HepG2 (cell line): ENCODE data around the gene RXFP1. TPM values are rescaled to one million over a fixed set of nuclear protein-coding genes. Genes with fewer than 3 reads are reported as not detected.

Source experiments
- ATAC-seq: fragments of 200-7000 bp; cut with Tn5 transposase; 3 replicates; pipeline ENCODE4 v1.9.1; 2020; ENCODE audit warnings: mild to moderate bottlenecking, moderate library complexity
- BruUV-seq: library from RNA; stranded (reverse); fragments of 400-500 nt; replicated peaks from 2 replicates; lab custom pipeline; 2021; lab: Mats Ljungman, UMichigan
- CTCF ChIA-PET: fragments of 300-600 bp; formaldehyde crosslinking; extraction: SDS; loops from one replicate; lab custom pipeline; 2021; ENCODE audit warnings: low total read pairs, inconsistent platforms, low intra/inter-chr PET ratio; lab: Yijun Ruan, JAX
- POLR2A ChIA-PET: fragments of 350-600 bp; sonication (Branson Sonifier 250); formaldehyde crosslinking; loops from one replicate; lab custom pipeline; 2020; ENCODE audit warnings: antibody characterized with exemption, inconsistent platforms; lab: Yijun Ruan, JAX
- DNase-seq: peaks from one replicate; pipeline ENCODE4 v3.0.0-alpha.2; 2015; ENCODE audit warnings: low spot score
- FAIRE-seq: peaks from 3 replicates; lab custom pipeline; 2011; peaks lifted over from hg19 to GRCh38; lab: Jason Lieb, UNC
- H2AFZ ChIP-seq: one replicate; pipeline ENCODE4 v1.6.1; 2011; ENCODE audit warnings: low read length, inconsistent platforms
- H3K27ac ChIP-seq: fragments of 300-600 bp; 3 replicates; pipeline ENCODE4 v1.8.0; 2011; ENCODE audit warnings: mixed run types, mild to moderate bottlenecking, mixed read lengths, low read length, inconsistent platforms; ENCODE audit not compliant: insufficient read depth; ENCODE audit errors: extremely low read length
- H3K27me3 ChIP-seq, 2 experiments: fragments of 200-600 bp in 1 of 2; 2 replicates in 1 of 2; 3 replicates in 1 of 2; pipeline versions ENCODE4 v1.6.0 to v1.8.0; 2011; ENCODE audit warnings: low read length in 2 of 2, mild to moderate bottlenecking in 2 of 2, moderate library complexity in 2 of 2, inconsistent platforms in 1 of 2; ENCODE audit not compliant: insufficient read depth in 2 of 2, control insufficient read depth in 1 of 2
- H3K36me3 ChIP-seq, 2 experiments: fragments of 200-600 bp in 1 of 2; replicated peaks in 1 of 2; 2 replicates in 1 of 2; 3 replicates in 1 of 2; pipeline versions ENCODE4 v1.5.1 to v1.8.0; 2011; ENCODE audit warnings: low read length in 2 of 2, inconsistent platforms in 1 of 2; ENCODE audit not compliant: insufficient read depth in 2 of 2, control insufficient read depth in 1 of 2
- H3K4me1 ChIP-seq: 2 replicates; pipeline ENCODE4 v1.5.1; 2012; ENCODE audit warnings: low read length, inconsistent platforms; ENCODE audit not compliant: insufficient read depth
- H3K4me2 ChIP-seq: 2 replicates; pipeline ENCODE4 v1.6.0; 2011; ENCODE audit warnings: low read depth, low read length, inconsistent platforms
- H3K4me3 ChIP-seq, 3 experiments: fragments of 200-600 bp in 1 of 3; sonication (generic), shearing (Covaris generic) in 1 of 3; replicated peaks in 1 of 3; 2 replicates each; pipeline ENCODE4 v1.5.1; 2011 to 2016; ENCODE audit warnings: low read length in 3 of 3, inconsistent platforms in 2 of 3, low read depth in 2 of 3, mild to moderate bottlenecking in 2 of 3, control low read depth in 1 of 3, mixed read lengths in 1 of 3; ENCODE audit not compliant: insufficient read depth in 1 of 3
- H3K79me2 ChIP-seq: one replicate; pipeline ENCODE4 v1.6.1; 2011; ENCODE audit warnings: low read length, inconsistent platforms; ENCODE audit not compliant: insufficient read depth
- H3K9ac ChIP-seq: 2 replicates; pipeline ENCODE4 v1.6.0; 2011; ENCODE audit warnings: mild to moderate bottlenecking, low read depth, low read length, inconsistent platforms; ENCODE audit not compliant: insufficient read depth
- H3K9me3 ChIP-seq: 2 replicates; pipeline ENCODE4 v1.5.1; 2012; ENCODE audit warnings: mild to moderate bottlenecking, low read length
- H4K20me1 ChIP-seq: 2 replicates; pipeline ENCODE4 v1.6.0; 2011; ENCODE audit warnings: inconsistent platforms, mild to moderate bottlenecking, low read length, moderate library complexity; ENCODE audit not compliant: insufficient read depth
- BRCA1 ChIP-seq: sonication (generic); formaldehyde crosslinking; IDR thresholded peaks from 2 replicates; pipeline ENCODE4 v1.4.0; 2020; ENCODE audit warnings: missing genetic modification reagents
- CTCF ChIP-seq: sonication (generic); formaldehyde crosslinking; IDR thresholded peaks from 2 replicates; pipeline ENCODE4 v1.5.0; 2020; ENCODE audit warnings: mild to moderate bottlenecking, missing genetic modification reagents, moderate library complexity
- HNRNPUL1 ChIP-seq: fragments of 200-400 bp; formaldehyde crosslinking; IDR thresholded peaks from 2 replicates; pipeline ENCODE4 v1.6.1; 2017; ENCODE audit warnings: low read depth, mild to moderate bottlenecking, low read length, moderate library complexity
- PCBP2 ChIP-seq: fragments of 200-400 bp; formaldehyde crosslinking; optimal IDR thresholded peaks from 2 replicates; pipeline ENCODE3; 2018; ENCODE audit warnings: low read length, low read depth; ENCODE audit not compliant: poor library complexity, severe bottlenecking
- RNF219 ChIP-seq: sonication (generic); formaldehyde crosslinking; IDR thresholded peaks from 2 replicates; pipeline ENCODE4 v1.5.0; 2020; ENCODE audit warnings: mild to moderate bottlenecking, missing genetic modification reagents
- STAG1 ChIP-seq: sonication (generic); formaldehyde crosslinking; IDR thresholded peaks from 2 replicates; pipeline ENCODE4 v1.4.0; 2020; ENCODE audit warnings: missing genetic modification reagents
- ZBTB8A ChIP-seq: sonication (generic); formaldehyde crosslinking; IDR thresholded peaks from 2 replicates; pipeline ENCODE4 v1.4.0; 2020; ENCODE audit warnings: mild to moderate bottlenecking, low read depth, missing genetic modification reagents, borderline replicate concordance
- ZNF34 ChIP-seq: sonication (generic); formaldehyde crosslinking; IDR thresholded peaks from 2 replicates; pipeline ENCODE4 v1.4.0; 2020; ENCODE audit warnings: mild to moderate bottlenecking, missing genetic modification reagents, borderline replicate concordance
- ZNF569 ChIP-seq: sonication (generic); formaldehyde crosslinking; IDR thresholded peaks from 2 replicates; pipeline ENCODE4 v1.5.0; 2020; ENCODE audit warnings: mild to moderate bottlenecking, missing genetic modification reagents, moderate library complexity, borderline replicate concordance
- ZNF644 ChIP-seq: IDR thresholded peaks from 2 replicates; pipeline ENCODE4 v1.6.1; 2016; ENCODE audit warnings: low read depth
- ZNF674 ChIP-seq: sonication (generic); formaldehyde crosslinking; IDR thresholded peaks from 2 replicates; pipeline ENCODE4 v1.5.0; 2020; ENCODE audit warnings: low read depth, mild to moderate bottlenecking, missing genetic modification reagents
- WGBS: methylation state at CpG from one replicate; pipeline ENCODE4 v1.1.6; 2017; ENCODE audit warnings: low lambda C conversion rate; 5-methylcytosine and 5-hydroxymethylcytosine counted together
- in situ Hi-C: cut with HindIII; loops from 2 replicates; pipeline ENCODE4 v1.10.0; 2017; ENCODE audit warnings: low pct_unique_long_range_greater_than_20kb; ENCODE audit not compliant: extremely low pct_ligation_motif_present
- intact Hi-C: fragments of 100-400 bp; cut with micrococcal nuclease; formaldehyde crosslinking; loops from one replicate; pipeline ENCODE4 v1.10.0; 2022; ENCODE audit not compliant: unreplicated experiment
- polyA plus RNA-seq, 8 experiments: library from polyadenylated mRNA; depleted of rRNA in 3 of 8; stranded (reverse) in 7 of 8; unstranded in 1 of 8; fragments of >200 nt; fragmentation: Illumina TruSeq in 4 of 8; extraction: Trizol in 4 of 8; gene quantifications; 2 replicates each; pipeline versions ENCODE4 v1.2.1 to v1.2.3, GENCODE V29; 2011 to 2016; ENCODE audit warnings: low read depth in 4 of 8, missing spikeins in 1 of 8, mixed read lengths in 1 of 8; ENCODE audit not compliant: insufficient read depth in 1 of 8
- total RNA-seq, 5 experiments: library from RNA; depleted of rRNA; stranded (reverse); fragments of >200 nt; fragmentation: Illumina TruSeq; extraction: Trizol; gene quantifications; 2 replicates each; pipeline ENCODE4 v1.2.3, GENCODE V29; 2016; ENCODE audit warnings: low read depth in 1 of 5
- TF ChIP-seq, protein P1 (sequence below), 2 experiments: sonication (generic) in 1 of 2; formaldehyde crosslinking in 1 of 2; IDR thresholded peaks; 2 replicates each; pipeline versions ENCODE4 v1.4.0 to v1.6.1; 2018 to 2020; ENCODE audit warnings: missing genetic modification reagents in 2 of 2, borderline replicate concordance in 1 of 2, low read depth in 1 of 2, mild to moderate bottlenecking in 1 of 2, missing biosample characterization in 1 of 2

Gene RXFP1
- total and polyA plus RNA-seq, 2 of the 13 experiments (the other 11 are each of a cell fraction or from before 2014, with no cell fraction given), result not detected

GRCh38 chr4:158572608-158573007 is 50.9 kb downstream of the RXFP1 start (continued):
- TF ChIP-seq, protein P1, sequence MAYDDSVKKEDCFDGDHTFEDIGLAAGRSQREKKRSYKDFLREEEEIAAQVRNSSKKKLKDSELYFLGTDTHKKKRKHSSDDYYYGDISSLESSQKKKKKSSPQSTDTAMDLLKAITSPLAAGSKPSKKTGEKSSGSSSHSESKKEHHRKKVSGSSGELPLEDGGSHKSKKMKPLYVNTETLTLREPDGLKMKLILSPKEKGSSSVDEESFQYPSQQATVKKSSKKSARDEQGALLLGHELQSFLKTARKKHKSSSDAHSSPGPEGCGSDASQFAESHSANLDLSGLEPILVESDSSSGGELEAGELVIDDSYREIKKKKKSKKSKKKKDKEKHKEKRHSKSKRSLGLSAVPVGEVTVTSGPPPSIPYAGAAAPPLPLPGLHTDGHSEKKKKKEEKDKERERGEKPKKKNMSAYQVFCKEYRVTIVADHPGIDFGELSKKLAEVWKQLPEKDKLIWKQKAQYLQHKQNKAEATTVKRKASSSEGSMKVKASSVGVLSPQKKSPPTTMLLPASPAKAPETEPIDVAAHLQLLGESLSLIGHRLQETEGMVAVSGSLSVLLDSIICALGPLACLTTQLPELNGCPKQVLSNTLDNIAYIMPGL (CRISPR knock-in tag; IDR thresholded peaks at IDR 0.05; ENCODE audit: borderline replicate concordance in 1 of 2, low read depth in 1 of 2), result no peak
- TF ChIP-seq HNRNPUL1, result no peak
- no peak for TF ChIP-seq PCBP2

GRCh38 chr4:158578476-158578875 is 56.8 kb downstream of the RXFP1 start:
- ATAC-seq (peak; percentile 89), DNase-seq (peak; percentile 5), FAIRE-seq (no peak)
- WGBS, result 11% methylated on average over 1 of the region's 1 CpG
- Histone ChIP-seq H3K9ac (no peak overlapping the region), H3K4me2 (no peak overlapping the region), H3K4me3 (no peak overlapping the region), H3K27ac (no peak overlapping the region), H2AFZ (no peak overlapping the region), H3K4me1 (no peaks in the 10 kb centered on the region), H3K79me2 (no peaks in the 10 kb centered on the region), H3K27me3 (no peaks in the 10 kb centered on the region), H3K9me3 (no peaks in the 10 kb centered on the region), H3K36me3 (no peaks in the 10 kb centered on the region), H4K20me1 (no peaks in the 10 kb centered on the region)
- no peak for TF ChIP-seq BRCA1 (CRISPR knock-in tag)
- TF ChIP-seq ZNF34 (CRISPR knock-in tag), result no peak
- no peak for TF ChIP-seq RNF219 (CRISPR knock-in tag)
- TF ChIP-seq CTCF, result peak; percentile 46
- no peak for TF ChIP-seq ZNF644 (CRISPR knock-in tag)
- TF ChIP-seq ZNF569 (CRISPR knock-in tag), result no peak
- no peak for TF ChIP-seq ZNF674 (CRISPR knock-in tag)
- TF ChIP-seq STAG1 (CRISPR knock-in tag), result peak; percentile 42
- no peak for TF ChIP-seq ZBTB8A (CRISPR knock-in tag)
- intact Hi-C loops, result no loop called here
- CTCF ChIA-PET, result no interaction called here
- BruUV-seq, result no TSS peak
- POLR2A ChIA-PET, result no interaction called here
- in situ Hi-C loops, result no loop called here
